ENCODE measurements around the gene LMNTD2.

Gene LMNTD2

DNA sequence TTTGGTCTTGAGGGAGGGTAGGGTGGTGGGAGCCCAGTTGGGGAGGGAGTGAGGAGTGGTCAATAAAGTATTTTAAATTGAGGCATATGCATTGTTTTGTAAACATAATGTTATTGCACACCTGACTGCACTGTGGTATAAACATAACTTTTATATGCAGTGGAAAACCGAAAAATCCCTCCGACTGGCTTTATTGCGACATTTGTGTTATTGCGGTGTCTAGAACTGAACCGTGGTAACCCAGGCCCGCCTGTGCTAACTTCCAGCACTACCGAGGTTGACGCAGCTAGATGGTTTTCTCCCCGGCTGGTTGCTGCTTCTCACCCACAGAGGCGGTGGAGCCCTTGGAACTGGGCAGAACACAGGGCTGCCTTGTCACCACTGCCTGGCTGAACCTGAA is 45.9 kb downstream of the LMNTD2 start:
- no peak overlapping the region for H3K4me3 ChIP-seq (ENCODE audit: insufficient read depth, low read length, poor library complexity, severe bottlenecking)
- H3K9me3 ChIP-seq (ENCODE audit: insufficient read depth, low read length) = no peaks in the 10 kb centered on the region
- H3K79me2 ChIP-seq (ENCODE audit: insufficient read depth, low read length) = no peaks in the 10 kb centered on the region
- no peak overlapping the region for H3K27ac ChIP-seq (ENCODE audit: low read depth, low read length)
- no peaks in the 10 kb centered on the region for H3F3A ChIP-seq (ENCODE audit: insufficient read depth)
- H3K4me2 ChIP-seq (ENCODE audit: low read depth, low read length, poor library complexity, severe bottlenecking) = no peak overlapping the region
- no peaks in the 10 kb centered on the region for H3K9me2 ChIP-seq (replicated peaks; ENCODE audit: insufficient read depth, low read length)
- no peak overlapping the region for H2AFZ ChIP-seq (ENCODE audit: low read depth, low read length, severe bottlenecking)
- TF ChIP-seq, protein P1, sequence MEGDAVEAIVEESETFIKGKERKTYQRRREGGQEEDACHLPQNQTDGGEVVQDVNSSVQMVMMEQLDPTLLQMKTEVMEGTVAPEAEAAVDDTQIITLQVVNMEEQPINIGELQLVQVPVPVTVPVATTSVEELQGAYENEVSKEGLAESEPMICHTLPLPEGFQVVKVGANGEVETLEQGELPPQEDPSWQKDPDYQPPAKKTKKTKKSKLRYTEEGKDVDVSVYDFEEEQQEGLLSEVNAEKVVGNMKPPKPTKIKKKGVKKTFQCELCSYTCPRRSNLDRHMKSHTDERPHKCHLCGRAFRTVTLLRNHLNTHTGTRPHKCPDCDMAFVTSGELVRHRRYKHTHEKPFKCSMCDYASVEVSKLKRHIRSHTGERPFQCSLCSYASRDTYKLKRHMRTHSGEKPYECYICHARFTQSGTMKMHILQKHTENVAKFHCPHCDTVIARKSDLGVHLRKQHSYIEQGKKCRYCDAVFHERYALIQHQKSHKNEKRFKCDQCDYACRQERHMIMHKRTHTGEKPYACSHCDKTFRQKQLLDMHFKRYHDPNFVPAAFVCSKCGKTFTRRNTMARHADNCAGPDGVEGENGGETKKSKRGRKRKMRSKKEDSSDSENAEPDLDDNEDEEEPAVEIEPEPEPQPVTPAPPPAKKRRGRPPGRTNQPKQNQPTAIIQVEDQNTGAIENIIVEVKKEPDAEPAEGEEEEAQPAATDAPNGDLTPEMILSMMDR (IDR thresholded peaks at IDR 0.05; ENCODE audit: insufficient read depth, low read length, poor library complexity, severe bottlenecking) = no peak
- H3K9ac ChIP-seq (ENCODE audit: low read length) = no peak overlapping the region
- H3K27me3 ChIP-seq (ENCODE audit: low read length) = no peaks in the 10 kb centered on the region
- H4K20me1 ChIP-seq (ENCODE audit: low read depth, low read length) = no peaks in the 10 kb centered on the region
- H3K36me3 ChIP-seq (ENCODE audit: low read length) = no peaks in the 10 kb centered on the region

DNA sequence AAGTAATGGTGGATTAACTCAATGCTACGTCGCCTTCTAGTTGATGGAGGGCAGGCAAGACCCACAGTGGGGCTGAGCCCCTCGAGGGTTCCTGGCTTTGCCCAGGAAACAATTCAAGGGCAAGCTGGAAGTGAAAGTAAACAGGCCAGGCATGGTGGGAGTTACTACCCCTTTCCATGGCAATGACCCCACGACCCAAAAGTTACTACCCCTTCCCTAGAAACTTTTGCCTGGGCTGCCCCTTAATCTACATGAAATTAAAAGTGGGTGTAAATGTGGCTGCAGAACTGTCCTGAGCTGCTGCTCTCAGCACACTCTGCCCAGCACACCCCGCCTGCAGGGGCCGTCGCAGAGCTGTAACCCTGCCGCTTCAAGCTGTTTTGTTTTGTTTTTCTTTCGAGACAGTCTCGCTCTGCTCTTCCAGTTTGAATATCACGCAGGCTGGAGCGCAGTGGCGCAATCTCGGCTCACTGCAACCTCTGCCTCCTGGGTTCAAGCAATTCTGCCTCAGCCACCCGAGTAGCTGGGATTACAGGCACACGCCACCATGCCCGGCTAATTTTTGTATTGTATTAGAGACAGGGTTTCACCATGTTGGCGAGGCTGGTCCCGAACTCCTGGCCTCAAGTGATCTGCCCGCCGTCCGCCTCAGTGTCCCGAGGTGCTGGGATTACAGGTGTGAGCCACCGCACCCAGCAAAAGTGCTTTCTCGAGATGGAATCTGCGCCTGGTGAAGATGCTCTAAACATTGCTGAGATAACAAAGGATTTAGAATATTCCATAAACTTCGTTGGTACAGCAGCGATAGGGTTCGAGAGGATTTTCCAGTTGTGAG is 47.6 kb downstream of the LMNTD2 start:
- H3K4me2 ChIP-seq (ENCODE audit: low read depth, low read length, poor library complexity, severe bottlenecking) = no peak overlapping the region
- no peak overlapping the region for H2AFZ ChIP-seq (ENCODE audit: low read depth, low read length, severe bottlenecking)
- TF ChIP-seq EZH2phosphoT487 (conservative IDR thresholded peaks at IDR 0.05; ENCODE audit: low read length) = no peak
- TF ChIP-seq, protein P1 (IDR thresholded peaks at IDR 0.05; ENCODE audit: insufficient read depth, low read length, poor library complexity, severe bottlenecking) = no peak
- no peak overlapping the region for H3K4me3 ChIP-seq (ENCODE audit: insufficient read depth, low read length, poor library complexity, severe bottlenecking)
- no peaks in the 10 kb centered on the region for H3K79me2 ChIP-seq (ENCODE audit: insufficient read depth, low read length)
- H4K20me1 ChIP-seq (ENCODE audit: low read depth, low read length) = no peaks in the 10 kb centered on the region
- H3K27me3 ChIP-seq (ENCODE audit: low read length) = no peaks in the 10 kb centered on the region
- no peak overlapping the region for H3K27ac ChIP-seq (ENCODE audit: low read depth, low read length)
- H3F3A ChIP-seq (ENCODE audit: insufficient read depth) = no peaks in the 10 kb centered on the region
- H3K36me3 ChIP-seq (ENCODE audit: low read length) = no peaks in the 10 kb centered on the region
- no peaks in the 10 kb centered on the region for H3K9me2 ChIP-seq (replicated peaks; ENCODE audit: insufficient read depth, low read length)
- H3K9me3 ChIP-seq (ENCODE audit: insufficient read depth, low read length) = no peaks in the 10 kb centered on the region
- H3K9ac ChIP-seq (ENCODE audit: low read length) = no peak overlapping the region

DNA sequence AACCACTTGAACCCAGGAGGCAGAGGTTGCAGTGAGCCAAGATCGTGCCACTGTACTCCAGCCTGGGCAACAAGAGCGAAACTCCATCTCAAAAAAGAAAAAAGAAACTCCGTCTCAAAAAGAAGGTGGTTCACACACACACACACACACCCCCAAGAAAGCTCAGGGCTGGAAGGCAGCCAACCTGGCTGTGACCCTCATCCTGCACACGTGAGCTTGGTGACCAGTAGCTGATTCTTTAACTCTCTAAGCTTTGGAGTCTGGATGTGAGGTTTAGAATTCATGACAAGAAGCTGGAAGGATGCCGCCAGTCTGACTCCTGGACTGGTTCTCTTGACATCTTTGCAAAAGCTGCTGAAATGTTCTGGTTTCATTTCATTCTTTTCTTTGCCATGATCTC is 51.6 kb downstream of the LMNTD2 start:
- Histone ChIP-seq H2AFZ (ENCODE audit: low read depth, low read length, severe bottlenecking) (no peak overlapping the region), H3K4me2 (ENCODE audit: low read depth, low read length, poor library complexity, severe bottlenecking) (no peak overlapping the region), H3K9me3 (ENCODE audit: insufficient read depth, low read length) (no peaks in the 10 kb centered on the region), H3K79me2 (ENCODE audit: insufficient read depth, low read length) (peaks cover 12% of the 10 kb centered on the region), H3K4me3 (ENCODE audit: insufficient read depth, low read length, poor library complexity, severe bottlenecking) (no peak overlapping the region), H3K36me3 (ENCODE audit: low read length) (no peaks in the 10 kb centered on the region), H3K27ac (ENCODE audit: low read depth, low read length) (no peak overlapping the region), H3K27me3 (ENCODE audit: low read length) (no peaks in the 10 kb centered on the region), H4K20me1 (ENCODE audit: low read depth, low read length) (no peaks in the 10 kb centered on the region), H3K9ac (ENCODE audit: low read length) (no peak overlapping the region), H3F3A (ENCODE audit: insufficient read depth) (peaks cover 6% of the 10 kb centered on the region; the same call in 1 of the 2 replicates), H3K9me2 (replicated peaks; ENCODE audit: insufficient read depth, low read length) (no peaks in the 10 kb centered on the region)
- TF ChIP-seq, protein P1 (IDR thresholded peaks at IDR 0.05; ENCODE audit: insufficient read depth, low read length, poor library complexity, severe bottlenecking) = no peak
- no peak for TF ChIP-seq EZH2phosphoT487 (conservative IDR thresholded peaks at IDR 0.05; ENCODE audit: low read length)
